Measurements from ENCODE around the gene RNF14. TPM values are rescaled to one million over a fixed set of nuclear protein-coding genes. Genes with fewer than 3 reads are reported as not detected.

The RNF14 gene
- total RNA-seq, 1 experiment from 2014 or later: 65.6 TPM

GRCh38 chr5:142008813-142009212 is 39.9 kb downstream of the RNF14 start:
- in situ Hi-C loops (cut with HindIII; ENCODE audit: low sequenced_read_pairs): no loop called here
- no peak for DNase-seq (ENCODE audit: low spot score)

GRCh38 chr5:142009886-142010285 is 41.0 kb downstream of the RNF14 start:
- in situ Hi-C loops (cut with HindIII; ENCODE audit: low sequenced_read_pairs): no loop called here
- DNase-seq (ENCODE audit: low spot score): no peak

GRCh38 chr5:142011572-142012185 is 42.8 kb downstream of the RNF14 start:
- peak; percentile 36 for DNase-seq (ENCODE audit: low spot score)
- in situ Hi-C loops (cut with HindIII; ENCODE audit: low sequenced_read_pairs): no loop called here

GRCh38 chr5:142012186-142012785 is 43.4 kb downstream of the RNF14 start:
- in situ Hi-C loops (cut with HindIII; ENCODE audit: low sequenced_read_pairs): no loop called here
- peak; percentile 49 for DNase-seq (ENCODE audit: low spot score)

GRCh38 chr5:142012792-142013388 is 44.0 kb downstream of the RNF14 start, which contains the start of gene GNPDA1:
GNPDA1 (minus strand) TSS chr5:142013027; CDS start chr5:142012035, 992 bp downstream.
- in situ Hi-C loops (cut with HindIII; ENCODE audit: low sequenced_read_pairs): no loop called here
- DNase-seq (ENCODE audit: low spot score): peak; percentile 70

GRCh38 chr5:142013734-142014521 is 45.0 kb downstream of the RNF14 start:
- in situ Hi-C loops (cut with HindIII; ENCODE audit: low sequenced_read_pairs): no loop called here
- DNase-seq (ENCODE audit: low spot score): peak; percentile 68

- DNase-seq (ENCODE audit: low spot score): peak; percentile 75
- in situ Hi-C loops (cut with HindIII; ENCODE audit: low sequenced_read_pairs): no loop called here
Observed at GRCh38 chr5:142014911-142015584, 46.1 kb downstream of the RNF14 start.

GRCh38 chr5:142015781-142016533 is 47.1 kb downstream of the RNF14 start:
- in situ Hi-C loops (cut with HindIII; ENCODE audit: low sequenced_read_pairs): no loop called here
- no peak for DNase-seq (ENCODE audit: low spot score)

- in situ Hi-C loops (cut with HindIII; ENCODE audit: low sequenced_read_pairs): no loop called here
- DNase-seq (ENCODE audit: low spot score): no peak
Observed at GRCh38 chr5:142016556-142016955, 47.7 kb downstream of the RNF14 start.

GRCh38 chr5:142017832-142018427 is 49.0 kb downstream of the RNF14 start:
- no peak for DNase-seq (ENCODE audit: low spot score)

GRCh38 chr5:142020122-142020659 is 51.3 kb downstream of the RNF14 start:
- DNase-seq (ENCODE audit: low spot score): no peak
- in situ Hi-C loops (cut with HindIII; ENCODE audit: low sequenced_read_pairs): no loop called here

More at GRCh38 chr5:142017832-142018427, 49.0 kb downstream of the RNF14 start:
- in situ Hi-C loops (cut with HindIII; ENCODE audit: low sequenced_read_pairs): no loop called here

GRCh38 chr5:142023836-142024235 is 54.9 kb downstream of the RNF14 start:
- in situ Hi-C loops (cut with HindIII; ENCODE audit: low sequenced_read_pairs): no loop called here
- no peak for DNase-seq (ENCODE audit: low spot score)

GRCh38 chr5:142024771-142025304 is 55.9 kb downstream of the RNF14 start:
- in situ Hi-C loops (cut with HindIII; ENCODE audit: low sequenced_read_pairs): no loop called here

GRCh38 chr5:142025637-142026036 is 56.7 kb downstream of the RNF14 start:
- in situ Hi-C loops (cut with HindIII; ENCODE audit: low sequenced_read_pairs): no loop called here
- no peak for DNase-seq (ENCODE audit: low spot score)

More at GRCh38 chr5:142024771-142025304, 55.9 kb downstream of the RNF14 start:
- DNase-seq (ENCODE audit: low spot score): peak; percentile 91

- no peak for DNase-seq (ENCODE audit: low spot score)
- in situ Hi-C loops (cut with HindIII; ENCODE audit: low sequenced_read_pairs): no loop called here
Observed at GRCh38 chr5:142032150-142032549, 63.2 kb downstream of the RNF14 start.

- no peak for DNase-seq (ENCODE audit: low spot score)
- in situ Hi-C loops (cut with HindIII; ENCODE audit: low sequenced_read_pairs): no loop called here
Observed at GRCh38 chr5:142032747-142033631, 64.1 kb downstream of the RNF14 start.

All from G401 (cell line).